ENCODE results near the gene GALNT16.

GRCh38 chr14:69226736-69227135 is 33.2 kb upstream of the GALNT16 start:
- TF ChIP-seq CTCF (IDR thresholded peaks at IDR 0.05; ENCODE audit: extremely low read depth in 1 of 2, insufficient read depth in 1 of 2, low read depth in 1 of 2, low read length in 2 of 2) (no peak), POLR2AphosphoS5 (IDR thresholded peaks at IDR 0.05; ENCODE audit: insufficient read depth, low read depth, low read length) (no peak)

Measured in endothelial cell of umbilical vein (primary cell).